Uterus (tissue), 4 donors: Measurements from ENCODE around the gene FBN1. TPM values are rescaled to one million over a fixed set of nuclear protein-coding genes. Genes with fewer than 3 reads are reported as not detected.

Experiments used
- DNase-seq, 2 donors: peaks; one replicate each; pipeline ENCODE4 v3.0.0-alpha.2; 2019 to 2020
- H3K27ac ChIP-seq, 2 donors: fragments of 200-600 bp; sonication (generic); 1 replicate in 1 of 2; 2 replicates in 1 of 2; pipeline ENCODE4 v1.5.1; 2016 to 2018
- H3K27me3 ChIP-seq, 2 donors: fragments of 200-600 bp; sonication (generic); one replicate each; pipeline ENCODE4 v1.5.1; 2018 to 2019; ENCODE audit warnings: control low read depth in 1 of 2
- H3K36me3 ChIP-seq, 2 donors: fragments of 200-600 bp; sonication (generic); one replicate each; pipeline ENCODE4 v1.5.1; 2019; ENCODE audit warnings: control low read depth in 1 of 2
- H3K4me1 ChIP-seq, 2 donors: fragments of 200-600 bp; sonication (generic); one replicate each; pipeline ENCODE4 v1.5.1; 2018 to 2019; ENCODE audit warnings: control low read depth in 1 of 2
- H3K4me3 ChIP-seq, 2 donors: fragments of 200-600 bp; sonication (generic); 1 replicate in 1 of 2; 2 replicates in 1 of 2; pipeline ENCODE4 v1.5.1; 2018 to 2019; ENCODE audit warnings: mild to moderate bottlenecking in 1 of 2
- H3K9me3 ChIP-seq, 2 donors: fragments of 200-600 bp; sonication (generic); one replicate each; pipeline ENCODE4 v1.5.1; 2019; ENCODE audit warnings: control low read depth in 1 of 2
- CTCF ChIP-seq, 4 experiments: fragments of 200-600 bp in 2 of 4; fragments of 450-650 bp in 2 of 4; sonication (generic) in 2 of 4; IDR thresholded peaks; one replicate each; pipeline ENCODE4 v1.5.1; 2016 to 2019; ENCODE audit warnings: antibody characterized with exemption in 4 of 4, mild to moderate bottlenecking in 2 of 4, moderate library complexity in 1 of 4
- POLR2A ChIP-seq, 2 donors: fragments of 450-650 bp; IDR thresholded peaks; one replicate each; pipeline ENCODE4 v1.6.1; 2016; ENCODE audit warnings: antibody characterized with exemption in 2 of 2, mild to moderate bottlenecking in 1 of 2, moderate library complexity in 1 of 2
- intact Hi-C: fragments of 100-400 bp; cut with DNase I; formaldehyde crosslinking; loops from one replicate; pipeline ENCODE4 v1.15.1; 2023; ENCODE audit warnings: low total_unique reads
- total RNA-seq, 4 donors: library from RNA; depleted of rRNA in 3 of 4; stranded (reverse); fragments of >200 nt in 3 of 4; gene quantifications; one replicate each; pipeline versions ENCODE4 v1.1.0 to v1.2.4, GENCODE V29; 2014 to 2023
- donor health status: DM: yes; HTN: yes; CAD: no.

FBN1 gene
- total RNA-seq, 4 donors from 2014 or later = 76.3 to 584 (median 95.8) TPM

GRCh38 chr15:48581219-48581618, 64.3 kb downstream of the FBN1 start:
- no peaks in the 10 kb centered on the region for H3K4me1 ChIP-seq
- DNase-seq = no peak
- H3K27ac ChIP-seq = no peak overlapping the region
- H3K27me3 ChIP-seq = no peaks in the 10 kb centered on the region
- H3K4me3 ChIP-seq = no peak overlapping the region
- H3K36me3 ChIP-seq = no peaks in the 10 kb centered on the region
- intact Hi-C loops = no loop called here
- no peaks in the 10 kb centered on the region for H3K9me3 ChIP-seq
- TF ChIP-seq CTCF (IDR thresholded peaks at IDR 0.05) (no peak), POLR2A (IDR thresholded peaks at IDR 0.05) (no peak)

GRCh38 chr15:48580736-48581135, 64.8 kb downstream of the FBN1 start:
- TF ChIP-seq CTCF (IDR thresholded peaks at IDR 0.05) = no peak
- no peak for TF ChIP-seq POLR2A (IDR thresholded peaks at IDR 0.05)
- intact Hi-C loops = no loop called here
- Histone ChIP-seq H3K4me3 (no peak overlapping the region), H3K27ac (no peak overlapping the region), H3K4me1 (no peaks in the 10 kb centered on the region), H3K27me3 (no peaks in the 10 kb centered on the region), H3K36me3 (no peaks in the 10 kb centered on the region), H3K9me3 (no peaks in the 10 kb centered on the region)
- no peak for DNase-seq

GRCh38 chr15:48579945-48580671, 65.4 kb downstream of the FBN1 start:
- Histone ChIP-seq H3K4me1 (no peaks in the 10 kb centered on the region), H3K9me3 (no peaks in the 10 kb centered on the region), H3K4me3 (no peak overlapping the region), H3K27me3 (no peaks in the 10 kb centered on the region), H3K36me3 (no peaks in the 10 kb centered on the region), H3K27ac (peak overlapping the region in 1 of 2 donors; percentile 6)
- no peak for DNase-seq
- intact Hi-C loops = no loop called here
- TF ChIP-seq CTCF (IDR thresholded peaks at IDR 0.05) (no peak), POLR2A (IDR thresholded peaks at IDR 0.05) (no peak)

- no peak for DNase-seq
- intact Hi-C loops = no loop called here
- TF ChIP-seq POLR2A (IDR thresholded peaks at IDR 0.05) (no peak), CTCF (IDR thresholded peaks at IDR 0.05) (no peak)
- Histone ChIP-seq H3K27ac (peak overlapping the region in 1 of 2 donors; percentile 6), H3K4me1 (no peaks in the 10 kb centered on the region), H3K27me3 (no peaks in the 10 kb centered on the region), H3K4me3 (no peak overlapping the region), H3K9me3 (no peaks in the 10 kb centered on the region), H3K36me3 (no peaks in the 10 kb centered on the region)
These were observed 66.5 kb downstream of the FBN1 start for GRCh38 chr15:48578965-48579364.

GRCh38 chr15:48577469-48577868, 68.0 kb downstream of the FBN1 start:
- DNase-seq = no peak
- intact Hi-C loops = no loop called here
- H3K36me3 ChIP-seq = no peaks in the 10 kb centered on the region
- no peak overlapping the region for H3K27ac ChIP-seq
- no peak for TF ChIP-seq CTCF (IDR thresholded peaks at IDR 0.05)
- no peak for TF ChIP-seq POLR2A (IDR thresholded peaks at IDR 0.05)
- no peaks in the 10 kb centered on the region for H3K4me1 ChIP-seq
- H3K9me3 ChIP-seq = no peaks in the 10 kb centered on the region
- no peak overlapping the region for H3K4me3 ChIP-seq
- no peaks in the 10 kb centered on the region for H3K27me3 ChIP-seq
